ENCODE data around the gene CFAP54. TPM values are rescaled to one million over a fixed set of nuclear protein-coding genes. Genes with fewer than 3 reads are reported as not detected.

The CFAP54 gene
- polyA plus RNA-seq, 1 donor from 2014 or later, result 1.1 TPM

DNA sequence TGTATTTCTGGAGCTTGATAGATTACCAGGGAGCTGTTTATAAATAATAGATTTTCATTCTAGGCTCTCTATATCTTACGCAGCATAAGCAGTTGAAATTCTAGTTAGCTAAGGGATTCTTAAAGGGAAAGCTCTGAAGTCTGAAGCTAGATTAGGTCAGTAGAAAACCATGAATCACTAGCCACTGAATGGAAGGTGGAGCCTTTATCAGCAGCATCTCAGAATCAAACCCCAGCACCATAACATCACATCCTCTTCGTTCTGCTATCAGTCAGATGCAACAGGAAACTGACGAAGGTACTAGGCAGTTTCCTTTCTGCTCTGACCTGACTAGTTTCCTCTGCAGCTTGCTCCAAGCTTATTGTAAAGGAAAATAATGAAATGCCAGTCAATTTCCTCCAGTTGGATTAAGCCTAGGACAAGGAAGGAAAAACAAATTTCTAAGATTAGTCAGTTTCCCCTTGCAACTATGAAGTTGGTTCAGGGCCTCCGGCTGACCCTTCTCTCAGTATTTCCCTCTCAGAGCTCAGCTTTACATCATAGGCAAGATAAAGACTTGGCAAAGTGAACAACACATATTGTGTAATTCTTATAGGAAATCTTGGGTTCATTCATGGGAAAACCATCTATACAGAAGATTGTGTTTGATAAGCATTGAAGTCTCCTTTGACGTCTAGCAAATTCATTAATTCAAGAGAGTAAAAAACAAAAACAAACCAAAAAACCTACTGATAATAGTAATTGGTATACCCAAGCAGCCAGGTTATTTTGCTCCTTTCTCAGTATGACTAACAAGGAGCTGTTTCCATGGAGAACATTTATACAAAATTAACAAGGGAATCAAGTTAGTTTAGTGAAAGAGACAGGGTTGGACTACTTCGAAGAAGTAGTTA, 43.4 kb upstream of the CFAP54 start:
- TF ChIP-seq, protein P1, sequence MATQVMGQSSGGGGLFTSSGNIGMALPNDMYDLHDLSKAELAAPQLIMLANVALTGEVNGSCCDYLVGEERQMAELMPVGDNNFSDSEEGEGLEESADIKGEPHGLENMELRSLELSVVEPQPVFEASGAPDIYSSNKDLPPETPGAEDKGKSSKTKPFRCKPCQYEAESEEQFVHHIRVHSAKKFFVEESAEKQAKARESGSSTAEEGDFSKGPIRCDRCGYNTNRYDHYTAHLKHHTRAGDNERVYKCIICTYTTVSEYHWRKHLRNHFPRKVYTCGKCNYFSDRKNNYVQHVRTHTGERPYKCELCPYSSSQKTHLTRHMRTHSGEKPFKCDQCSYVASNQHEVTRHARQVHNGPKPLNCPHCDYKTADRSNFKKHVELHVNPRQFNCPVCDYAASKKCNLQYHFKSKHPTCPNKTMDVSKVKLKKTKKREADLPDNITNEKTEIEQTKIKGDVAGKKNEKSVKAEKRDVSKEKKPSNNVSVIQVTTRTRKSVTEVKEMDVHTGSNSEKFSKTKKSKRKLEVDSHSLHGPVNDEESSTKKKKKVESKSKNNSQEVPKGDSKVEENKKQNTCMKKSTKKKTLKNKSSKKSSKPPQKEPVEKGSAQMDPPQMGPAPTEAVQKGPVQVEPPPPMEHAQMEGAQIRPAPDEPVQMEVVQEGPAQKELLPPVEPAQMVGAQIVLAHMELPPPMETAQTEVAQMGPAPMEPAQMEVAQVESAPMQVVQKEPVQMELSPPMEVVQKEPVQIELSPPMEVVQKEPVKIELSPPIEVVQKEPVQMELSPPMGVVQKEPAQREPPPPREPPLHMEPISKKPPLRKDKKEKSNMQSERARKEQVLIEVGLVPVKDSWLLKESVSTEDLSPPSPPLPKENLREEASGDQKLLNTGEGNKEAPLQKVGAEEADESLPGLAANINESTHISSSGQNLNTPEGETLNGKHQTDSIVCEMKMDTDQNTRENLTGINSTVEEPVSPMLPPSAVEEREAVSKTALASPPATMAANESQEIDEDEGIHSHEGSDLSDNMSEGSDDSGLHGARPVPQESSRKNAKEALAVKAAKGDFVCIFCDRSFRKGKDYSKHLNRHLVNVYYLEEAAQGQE (IDR thresholded peaks at IDR 0.05; ENCODE audit: borderline replicate concordance), result no peak
- TF ChIP-seq, protein P2, sequence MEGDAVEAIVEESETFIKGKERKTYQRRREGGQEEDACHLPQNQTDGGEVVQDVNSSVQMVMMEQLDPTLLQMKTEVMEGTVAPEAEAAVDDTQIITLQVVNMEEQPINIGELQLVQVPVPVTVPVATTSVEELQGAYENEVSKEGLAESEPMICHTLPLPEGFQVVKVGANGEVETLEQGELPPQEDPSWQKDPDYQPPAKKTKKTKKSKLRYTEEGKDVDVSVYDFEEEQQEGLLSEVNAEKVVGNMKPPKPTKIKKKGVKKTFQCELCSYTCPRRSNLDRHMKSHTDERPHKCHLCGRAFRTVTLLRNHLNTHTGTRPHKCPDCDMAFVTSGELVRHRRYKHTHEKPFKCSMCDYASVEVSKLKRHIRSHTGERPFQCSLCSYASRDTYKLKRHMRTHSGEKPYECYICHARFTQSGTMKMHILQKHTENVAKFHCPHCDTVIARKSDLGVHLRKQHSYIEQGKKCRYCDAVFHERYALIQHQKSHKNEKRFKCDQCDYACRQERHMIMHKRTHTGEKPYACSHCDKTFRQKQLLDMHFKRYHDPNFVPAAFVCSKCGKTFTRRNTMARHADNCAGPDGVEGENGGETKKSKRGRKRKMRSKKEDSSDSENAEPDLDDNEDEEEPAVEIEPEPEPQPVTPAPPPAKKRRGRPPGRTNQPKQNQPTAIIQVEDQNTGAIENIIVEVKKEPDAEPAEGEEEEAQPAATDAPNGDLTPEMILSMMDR (IDR thresholded peaks at IDR 0.05; ENCODE audit: poor library complexity, severe bottlenecking), result no peak
- no peak for TF ChIP-seq RAD21 (conservative IDR thresholded peaks at IDR 0.05)
- TF ChIP-seq EZH2 (IDR thresholded peaks at IDR 0.05; ENCODE audit: borderline replicate concordance, insufficient read depth, low read length, poor library complexity, severe bottlenecking), result no peak
- TF ChIP-seq SMC3 (conservative IDR thresholded peaks at IDR 0.05; ENCODE audit: poor library complexity), result no peak
- H2AFZ ChIP-seq (ENCODE audit: low read depth, low read length), result no peak overlapping the region
- H3F3A ChIP-seq (ENCODE audit: insufficient read depth, low read length, poor library complexity, severe bottlenecking), result no peaks in the 10 kb centered on the region
- no peak overlapping the region for H3K4me3 ChIP-seq (ENCODE audit: low read length)
- no peaks in the 10 kb centered on the region for H3K79me2 ChIP-seq (replicated peaks; ENCODE audit: insufficient read depth, low read length)
- H3K4me2 ChIP-seq (ENCODE audit: low read length), result no peak overlapping the region
- no peaks in the 10 kb centered on the region for H3K9me2 ChIP-seq (ENCODE audit: insufficient read depth, low read length)
- no peaks in the 10 kb centered on the region for H4K20me1 ChIP-seq (ENCODE audit: insufficient read depth)
- H3K9me3 ChIP-seq (ENCODE audit: low read length), result no peaks in the 10 kb centered on the region
- H3K36me3 ChIP-seq (ENCODE audit: insufficient read depth, low read length), result no peaks in the 10 kb centered on the region
- H3K27me3 ChIP-seq (ENCODE audit: insufficient read depth, low read depth, low read length), result no peaks in the 10 kb centered on the region
- no peak overlapping the region for H3K27ac ChIP-seq (ENCODE audit: low read length)
- H3K9ac ChIP-seq (ENCODE audit: low read length), result no peak overlapping the region

DNA sequence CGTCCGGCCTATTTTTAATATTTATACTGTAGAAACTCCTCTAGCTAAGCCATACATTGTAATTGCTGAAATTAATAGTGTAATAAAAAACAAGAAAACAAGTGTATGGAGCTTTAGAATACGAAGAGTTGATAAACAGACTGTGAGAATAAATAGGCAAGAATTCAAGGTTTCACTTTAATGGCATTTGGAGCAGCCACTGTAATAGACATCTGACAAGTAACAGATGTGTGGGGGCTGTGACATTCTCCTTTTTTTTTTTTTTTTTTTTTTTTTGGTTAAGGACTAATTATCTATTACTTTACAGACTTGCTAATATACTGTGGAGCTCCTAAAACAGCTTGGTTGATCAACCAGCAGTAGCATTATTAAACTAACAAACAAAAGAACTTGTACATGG, 42.1 kb upstream of the CFAP54 start:
- H3K4me2 ChIP-seq (ENCODE audit: low read length), result no peak overlapping the region
- no peaks in the 10 kb centered on the region for H3K79me2 ChIP-seq (replicated peaks; ENCODE audit: insufficient read depth, low read length)
- TF ChIP-seq, protein P1 (IDR thresholded peaks at IDR 0.05; ENCODE audit: borderline replicate concordance), result no peak
- TF ChIP-seq, protein P2 (IDR thresholded peaks at IDR 0.05; ENCODE audit: poor library complexity, severe bottlenecking), result no peak
- TF ChIP-seq SMC3 (conservative IDR thresholded peaks at IDR 0.05; ENCODE audit: poor library complexity) (no peak), POLR2AphosphoS5 (IDR thresholded peaks at IDR 0.05) (no peak), EP300 (conservative IDR thresholded peaks at IDR 0.05; ENCODE audit: poor library complexity, severe bottlenecking) (no peak), MXI1 (conservative IDR thresholded peaks at IDR 0.05; ENCODE audit: poor library complexity, severe bottlenecking) (no peak), TAF1 (IDR thresholded peaks at IDR 0.05; ENCODE audit: low read depth) (no peak)
- no peak overlapping the region for H3K4me3 ChIP-seq (ENCODE audit: low read length)
- H4K20me1 ChIP-seq (ENCODE audit: insufficient read depth), result no peaks in the 10 kb centered on the region
- H2AFZ ChIP-seq (ENCODE audit: low read depth, low read length), result no peak overlapping the region
- H3K27ac ChIP-seq (ENCODE audit: low read length), result no peak overlapping the region
- H3K9me2 ChIP-seq (ENCODE audit: insufficient read depth, low read length), result no peaks in the 10 kb centered on the region
- H3K27me3 ChIP-seq (ENCODE audit: insufficient read depth, low read depth, low read length), result no peaks in the 10 kb centered on the region
- no peaks in the 10 kb centered on the region for H3K9me3 ChIP-seq (ENCODE audit: low read length)
- no peaks in the 10 kb centered on the region for H3F3A ChIP-seq (ENCODE audit: insufficient read depth, low read length, poor library complexity, severe bottlenecking)
- H3K36me3 ChIP-seq (ENCODE audit: insufficient read depth, low read length), result no peaks in the 10 kb centered on the region
- H3K9ac ChIP-seq (ENCODE audit: low read length), result no peak overlapping the region

Data from neural cell (in vitro differentiated cells).